Measurements from ENCODE around the gene SHROOM1. TPM values are rescaled to one million over a fixed set of nuclear protein-coding genes. Genes with fewer than 3 reads are reported as not detected.

SHROOM1 gene
- total RNA-seq, 1 experiment from 2014 or later: 22.7 TPM

DNA sequence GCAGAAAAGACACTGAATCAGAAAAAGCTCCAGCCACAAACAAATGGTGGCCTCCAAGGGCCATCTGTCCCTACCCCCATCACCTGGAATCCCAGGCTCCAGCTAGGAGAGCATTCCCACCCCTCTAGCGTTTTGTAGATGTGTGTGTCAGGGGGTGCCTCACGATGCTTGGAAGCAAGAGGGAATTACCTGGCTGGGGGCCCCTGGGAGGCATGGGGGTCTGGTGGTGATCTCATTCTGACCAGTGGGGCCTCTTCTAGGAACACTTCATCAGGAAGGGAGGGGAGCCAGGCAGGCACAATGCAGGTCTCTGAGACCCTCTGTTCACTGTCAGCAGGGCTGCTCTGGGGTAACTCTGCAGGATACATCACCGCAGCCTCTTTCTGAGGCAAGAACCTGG, 6.0 kb downstream of the SHROOM1 start:
- no peak overlapping the region for H3K4me3 Mint-ChIP-seq (ENCODE audit: unreplicated experiment)
- POLR2A ChIA-PET: interaction anchor here (1.0 to 1.7 kb wide), 4 partner anchors 40 to 73 kb away, joined by 3 to 7 read pairs (median 3); partner anchors contain the start of genes GDF9 and UQCRQ

DNA sequence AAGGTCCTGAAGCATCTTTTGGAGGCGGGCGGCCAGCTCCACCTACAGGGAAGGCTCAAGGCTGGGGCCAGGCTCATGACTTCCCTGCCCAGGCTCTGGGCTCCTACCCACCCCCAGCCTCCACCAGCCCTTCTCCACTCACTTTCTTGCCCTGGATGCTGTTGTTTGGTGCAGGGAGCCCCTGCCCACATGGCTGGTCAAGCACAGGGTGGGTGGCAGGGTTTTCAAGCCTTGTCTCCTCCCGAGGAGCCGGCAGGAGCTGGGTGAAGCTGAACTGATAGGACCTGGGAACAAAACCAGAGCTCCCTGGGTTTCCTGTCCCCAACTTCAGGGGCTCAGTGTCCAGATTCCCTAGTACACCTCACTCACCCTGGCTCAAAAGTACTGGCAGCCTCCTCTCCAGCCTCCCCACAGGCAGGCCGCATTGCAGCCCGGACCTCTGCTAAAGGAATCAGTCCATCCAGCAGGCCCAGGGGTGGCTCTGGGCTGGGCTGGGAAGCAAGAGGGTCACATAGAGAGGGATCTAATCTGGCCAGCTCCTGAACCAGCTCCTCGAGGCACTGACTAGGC, 6.9 kb downstream of the SHROOM1 start:
- Mint-ChIP-seq H3K27ac (ENCODE audit: low read depth, unreplicated experiment) (no peak overlapping the region), H3K27me3 (ENCODE audit: insufficient read depth, unreplicated experiment) (no peaks in the 10 kb centered on the region), H3K9me3 (ENCODE audit: unreplicated experiment) (no peaks in the 10 kb centered on the region), H3K36me3 (ENCODE audit: insufficient read depth, unreplicated experiment) (peaks cover 40% of the 10 kb centered on the region), H3K4me1 (ENCODE audit: insufficient read depth, unreplicated experiment) (peaks cover 11% of the 10 kb centered on the region), H3K4me3 (ENCODE audit: unreplicated experiment) (no peak overlapping the region)
- TF ChIP-seq, protein P1, sequence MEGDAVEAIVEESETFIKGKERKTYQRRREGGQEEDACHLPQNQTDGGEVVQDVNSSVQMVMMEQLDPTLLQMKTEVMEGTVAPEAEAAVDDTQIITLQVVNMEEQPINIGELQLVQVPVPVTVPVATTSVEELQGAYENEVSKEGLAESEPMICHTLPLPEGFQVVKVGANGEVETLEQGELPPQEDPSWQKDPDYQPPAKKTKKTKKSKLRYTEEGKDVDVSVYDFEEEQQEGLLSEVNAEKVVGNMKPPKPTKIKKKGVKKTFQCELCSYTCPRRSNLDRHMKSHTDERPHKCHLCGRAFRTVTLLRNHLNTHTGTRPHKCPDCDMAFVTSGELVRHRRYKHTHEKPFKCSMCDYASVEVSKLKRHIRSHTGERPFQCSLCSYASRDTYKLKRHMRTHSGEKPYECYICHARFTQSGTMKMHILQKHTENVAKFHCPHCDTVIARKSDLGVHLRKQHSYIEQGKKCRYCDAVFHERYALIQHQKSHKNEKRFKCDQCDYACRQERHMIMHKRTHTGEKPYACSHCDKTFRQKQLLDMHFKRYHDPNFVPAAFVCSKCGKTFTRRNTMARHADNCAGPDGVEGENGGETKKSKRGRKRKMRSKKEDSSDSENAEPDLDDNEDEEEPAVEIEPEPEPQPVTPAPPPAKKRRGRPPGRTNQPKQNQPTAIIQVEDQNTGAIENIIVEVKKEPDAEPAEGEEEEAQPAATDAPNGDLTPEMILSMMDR (IDR thresholded peaks at IDR 0.05; ENCODE audit: unreplicated experiment): no peak
- DNase-seq (ENCODE audit: unreplicated experiment): no peak
- BruUV-seq (replicated peaks): no TSS peak
- ChIA-PET POLR2A (interaction anchor here (0.6 to 1.7 kb wide), 3 partner anchors 41 to 135 kb away, joined by 3 to 7 read pairs (median 3); partner anchors contain the start of genes GDF9 and UQCRQ), CTCF (interaction anchor here (0.6 to 3.9 kb wide), 4 partner anchors 31 to 297 kb away, joined by 3 to 17 read pairs (median 4); no protein-coding TSS in a partner anchor)
- intact Hi-C loops (cut with micrococcal nuclease): loop anchor here (5.0 kb wide), 2 partner anchors 316 to 436 kb away; no protein-coding TSS in a partner anchor

More for the DNA sequence above, 6.0 kb downstream of the SHROOM1 start:
- TF ChIP-seq, protein P1 (IDR thresholded peaks at IDR 0.05; ENCODE audit: unreplicated experiment): no peak
- intact Hi-C loops (cut with micrococcal nuclease): loop anchor here (5.0 kb wide), 2 partner anchors 317 to 437 kb away; no protein-coding TSS in a partner anchor
- CTCF ChIA-PET: interaction anchor here (0.7 to 3.9 kb wide), 3 partner anchors 30 to 297 kb away, joined by 3 to 17 read pairs (median 6); no protein-coding TSS in a partner anchor
- no peak overlapping the region for H3K27ac Mint-ChIP-seq (ENCODE audit: low read depth, unreplicated experiment)
- H3K4me1 Mint-ChIP-seq (ENCODE audit: insufficient read depth, unreplicated experiment): peaks cover 17% of the 10 kb centered on the region
- no peaks in the 10 kb centered on the region for H3K9me3 Mint-ChIP-seq (ENCODE audit: unreplicated experiment)
- no peak for DNase-seq (ENCODE audit: unreplicated experiment)
- H3K36me3 Mint-ChIP-seq (ENCODE audit: insufficient read depth, unreplicated experiment): peaks cover 35% of the 10 kb centered on the region
- no TSS peak for BruUV-seq (replicated peaks)
- H3K27me3 Mint-ChIP-seq (ENCODE audit: insufficient read depth, unreplicated experiment): no peaks in the 10 kb centered on the region

DNA sequence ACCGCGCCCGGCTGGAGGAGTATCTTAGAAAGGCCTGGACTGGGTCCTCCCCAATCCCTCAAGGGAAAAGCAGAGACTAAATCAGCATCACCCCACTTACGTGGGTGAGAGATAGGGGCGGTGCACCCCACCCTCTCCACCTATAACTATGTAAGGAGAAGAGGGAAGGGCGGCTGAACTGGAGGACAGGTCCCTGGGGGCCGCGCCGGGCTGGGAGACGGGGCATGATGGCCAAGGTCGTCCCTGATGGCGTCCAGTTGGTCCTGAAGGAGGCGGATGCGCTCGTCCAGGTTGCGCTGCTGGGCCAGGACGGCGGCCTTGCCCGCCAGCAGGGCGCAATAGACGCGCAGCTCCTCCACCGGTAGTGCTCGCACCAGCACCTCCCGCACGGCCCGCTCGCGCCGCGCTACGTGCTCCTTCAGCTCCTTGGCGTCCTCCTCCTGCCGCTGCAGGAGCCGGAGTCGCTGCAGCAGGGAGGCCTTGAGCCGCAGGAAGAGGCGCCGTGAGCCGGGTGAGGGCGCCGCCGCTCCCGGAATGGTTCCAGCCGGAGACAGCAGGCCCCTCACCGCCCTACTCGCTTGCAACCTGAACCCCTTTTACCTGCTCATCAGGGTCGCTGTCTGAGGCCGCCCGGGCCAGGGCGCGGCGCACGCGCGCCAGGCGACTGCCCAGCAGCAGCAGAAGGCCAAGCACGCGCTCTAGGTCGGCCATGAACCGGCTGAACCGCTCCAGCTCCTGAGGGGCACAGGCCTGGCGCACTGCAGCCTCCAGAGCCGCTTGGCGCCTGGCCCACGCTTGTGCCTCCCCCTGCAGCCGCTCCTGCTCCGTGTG, 7.6 kb downstream of the SHROOM1 start:
- ChIA-PET POLR2A (interaction anchor here (0.6 to 1.7 kb wide), 2 partner anchors 43 to 134 kb away, joined by 3 to 7 read pairs; partner anchors contain the start of genes GDF9 and UQCRQ), CTCF (interaction anchor here (0.6 to 3.9 kb wide), 2 partner anchors 28 to 296 kb away, joined by 3 to 17 read pairs; no protein-coding TSS in a partner anchor)
- peaks cover 11% of the 10 kb centered on the region for H3K4me1 Mint-ChIP-seq (ENCODE audit: insufficient read depth, unreplicated experiment)
- DNase-seq (ENCODE audit: unreplicated experiment): no peak
- H3K27ac Mint-ChIP-seq (ENCODE audit: low read depth, unreplicated experiment): no peak overlapping the region
- no peaks in the 10 kb centered on the region for H3K27me3 Mint-ChIP-seq (ENCODE audit: insufficient read depth, unreplicated experiment)
- H3K36me3 Mint-ChIP-seq (ENCODE audit: insufficient read depth, unreplicated experiment): peaks cover 40% of the 10 kb centered on the region
- TF ChIP-seq, protein P1 (IDR thresholded peaks at IDR 0.05; ENCODE audit: unreplicated experiment): no peak
- H3K9me3 Mint-ChIP-seq (ENCODE audit: unreplicated experiment): no peaks in the 10 kb centered on the region
- BruUV-seq (replicated peaks): no TSS peak
- intact Hi-C loops (cut with micrococcal nuclease): loop anchor here (5.0 kb wide), 2 partner anchors 316 to 436 kb away; no protein-coding TSS in a partner anchor
- no peak overlapping the region for H3K4me3 Mint-ChIP-seq (ENCODE audit: unreplicated experiment)
